Stimulated activated CD8-positive, alpha-beta memory T cell treated with anti-CD3 and anti-CD28 coated beads, Interleukin-4, amount 100 ng/mL, for 24 hours (primary cell): ENCODE measurements around the gene HAAO.

Experiments used
- DNase-seq: peaks from one replicate; pipeline ENCODE4 v3.0.0-alpha.2; 2020; ENCODE audit warnings: low read depth

The HAAO gene

GRCh38 chr2:42813763-42814162, 21.4 kb upstream of the HAAO start:
- no peak for DNase-seq

- DNase-seq, result no peak
These were observed 20.6 kb upstream of the HAAO start for GRCh38 chr2:42812899-42813479.

GRCh38 chr2:42810971-42811811, 18.8 kb upstream of the HAAO start:
- no peak for DNase-seq

- DNase-seq, result peak; percentile 86
These were observed 18.0 kb upstream of the HAAO start for GRCh38 chr2:42810121-42810970.

- no peak for DNase-seq
These were observed 17.4 kb upstream of the HAAO start for GRCh38 chr2:42809819-42810120.

GRCh38 chr2:42809131-42809818, 16.9 kb upstream of the HAAO start:
- DNase-seq, result no peak

GRCh38 chr2:42808301-42808700, 15.9 kb upstream of the HAAO start:
- DNase-seq, result no peak

- DNase-seq, result no peak
These were observed 14.4 kb upstream of the HAAO start for GRCh38 chr2:42806786-42807185.

GRCh38 chr2:42804891-42805290, 12.5 kb upstream of the HAAO start:
- DNase-seq, result no peak

- DNase-seq, result no peak
These were observed 12.0 kb upstream of the HAAO start for GRCh38 chr2:42804338-42804737.

- DNase-seq, result no peak
These were observed 9.8 kb upstream of the HAAO start for GRCh38 chr2:42802150-42802549.

- no peak for DNase-seq
These were observed 9.0 kb upstream of the HAAO start for GRCh38 chr2:42801381-42801780.

- DNase-seq, result no peak
These were observed 8.6 kb upstream of the HAAO start for GRCh38 chr2:42800981-42801380.

- no peak for DNase-seq
These were observed 8.1 kb upstream of the HAAO start for GRCh38 chr2:42800461-42800962.

GRCh38 chr2:42799881-42800280, 7.5 kb upstream of the HAAO start:
- DNase-seq, result no peak

GRCh38 chr2:42797281-42797680, 4.9 kb upstream of the HAAO start:
- no peak for DNase-seq

GRCh38 chr2:42796427-42797248, 4.3 kb upstream of the HAAO start:
- DNase-seq, result no peak

GRCh38 chr2:42795841-42796301, 3.5 kb upstream of the HAAO start:
- DNase-seq, result no peak

- no peak for DNase-seq
These were observed 2.9 kb upstream of the HAAO start for GRCh38 chr2:42795275-42795674.

GRCh38 chr2:42794271-42795046, 2.1 kb upstream of the HAAO start:
- no peak for DNase-seq
